SU-DHL-6 (cell line): ENCODE results near the gene C15orf62.

ENCODE experiments used
- EZH2phosphoT487 ChIP-seq: fragments of 200-600 bp; sonication (generic), shearing (Covaris generic); conservative IDR thresholded peaks from 2 replicates; pipeline ENCODE4 v1.6.1; 2018; ENCODE audit warnings: mild to moderate bottlenecking, antibody characterized with exemption, low read length, moderate library complexity, mixed read lengths
- TF ChIP-seq, protein P1 (sequence below): fragments of 200-600 bp; sonication (generic); IDR thresholded peaks from one replicate; pipeline ENCODE4 v1.5.1; 2017; ENCODE audit warnings: antibody characterized with exemption, mild to moderate bottlenecking, low read length, moderate library complexity; ENCODE audit not compliant: insufficient read depth, poor library complexity, severe bottlenecking

GRCh38 chr15:40793216-40793989, 23.6 kb downstream of the C15orf62 start:
- TF ChIP-seq, protein P1, sequence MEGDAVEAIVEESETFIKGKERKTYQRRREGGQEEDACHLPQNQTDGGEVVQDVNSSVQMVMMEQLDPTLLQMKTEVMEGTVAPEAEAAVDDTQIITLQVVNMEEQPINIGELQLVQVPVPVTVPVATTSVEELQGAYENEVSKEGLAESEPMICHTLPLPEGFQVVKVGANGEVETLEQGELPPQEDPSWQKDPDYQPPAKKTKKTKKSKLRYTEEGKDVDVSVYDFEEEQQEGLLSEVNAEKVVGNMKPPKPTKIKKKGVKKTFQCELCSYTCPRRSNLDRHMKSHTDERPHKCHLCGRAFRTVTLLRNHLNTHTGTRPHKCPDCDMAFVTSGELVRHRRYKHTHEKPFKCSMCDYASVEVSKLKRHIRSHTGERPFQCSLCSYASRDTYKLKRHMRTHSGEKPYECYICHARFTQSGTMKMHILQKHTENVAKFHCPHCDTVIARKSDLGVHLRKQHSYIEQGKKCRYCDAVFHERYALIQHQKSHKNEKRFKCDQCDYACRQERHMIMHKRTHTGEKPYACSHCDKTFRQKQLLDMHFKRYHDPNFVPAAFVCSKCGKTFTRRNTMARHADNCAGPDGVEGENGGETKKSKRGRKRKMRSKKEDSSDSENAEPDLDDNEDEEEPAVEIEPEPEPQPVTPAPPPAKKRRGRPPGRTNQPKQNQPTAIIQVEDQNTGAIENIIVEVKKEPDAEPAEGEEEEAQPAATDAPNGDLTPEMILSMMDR: no peak
- TF ChIP-seq EZH2phosphoT487: no peak
